ENCODE data around the gene KATNA1.

Gene KATNA1

DNA sequence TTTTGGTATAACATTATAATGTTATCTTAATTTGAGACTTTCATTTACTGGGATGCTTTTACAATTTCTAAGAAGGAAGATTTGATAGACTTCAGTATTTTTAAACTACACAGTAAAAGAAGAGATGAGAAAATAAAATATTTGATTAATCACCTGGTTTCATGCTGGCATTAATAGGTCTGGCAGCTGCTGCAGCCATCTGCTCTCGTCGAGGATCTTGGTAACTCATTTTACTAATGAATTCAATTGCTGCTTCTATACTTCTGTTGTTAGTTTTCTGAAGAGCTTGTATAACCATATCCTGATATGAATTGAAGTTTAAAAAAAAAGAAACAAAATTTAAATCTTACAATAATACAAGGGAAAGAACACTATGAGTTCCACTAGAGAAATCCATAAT, 46.4 kb upstream of the KATNA1 start:
- TF ChIP-seq, protein P1, sequence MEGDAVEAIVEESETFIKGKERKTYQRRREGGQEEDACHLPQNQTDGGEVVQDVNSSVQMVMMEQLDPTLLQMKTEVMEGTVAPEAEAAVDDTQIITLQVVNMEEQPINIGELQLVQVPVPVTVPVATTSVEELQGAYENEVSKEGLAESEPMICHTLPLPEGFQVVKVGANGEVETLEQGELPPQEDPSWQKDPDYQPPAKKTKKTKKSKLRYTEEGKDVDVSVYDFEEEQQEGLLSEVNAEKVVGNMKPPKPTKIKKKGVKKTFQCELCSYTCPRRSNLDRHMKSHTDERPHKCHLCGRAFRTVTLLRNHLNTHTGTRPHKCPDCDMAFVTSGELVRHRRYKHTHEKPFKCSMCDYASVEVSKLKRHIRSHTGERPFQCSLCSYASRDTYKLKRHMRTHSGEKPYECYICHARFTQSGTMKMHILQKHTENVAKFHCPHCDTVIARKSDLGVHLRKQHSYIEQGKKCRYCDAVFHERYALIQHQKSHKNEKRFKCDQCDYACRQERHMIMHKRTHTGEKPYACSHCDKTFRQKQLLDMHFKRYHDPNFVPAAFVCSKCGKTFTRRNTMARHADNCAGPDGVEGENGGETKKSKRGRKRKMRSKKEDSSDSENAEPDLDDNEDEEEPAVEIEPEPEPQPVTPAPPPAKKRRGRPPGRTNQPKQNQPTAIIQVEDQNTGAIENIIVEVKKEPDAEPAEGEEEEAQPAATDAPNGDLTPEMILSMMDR (IDR thresholded peaks at IDR 0.05; ENCODE audit: low read length) = no peak
- no peak for TF ChIP-seq EZH2 (IDR thresholded peaks at IDR 0.05; ENCODE audit: borderline replicate concordance, low read length)
- Histone ChIP-seq H3K27me3 (ENCODE audit: insufficient read depth, low read length) (no peaks in the 10 kb centered on the region), H3K4me3 (ENCODE audit: low read depth, low read length, poor library complexity, severe bottlenecking) (no peak overlapping the region), H3K79me2 (ENCODE audit: insufficient read depth, low read length) (peaks cover 29% of the 10 kb centered on the region), H3K36me3 (ENCODE audit: insufficient read depth, low read length) (peaks cover 57% of the 10 kb centered on the region), H4K20me1 (ENCODE audit: insufficient read depth, low read length) (no peaks in the 10 kb centered on the region), H3K27ac (ENCODE audit: low read depth, low read length, poor library complexity, severe bottlenecking) (no peak overlapping the region), H3K9me2 (ENCODE audit: low read depth, low read length) (no peaks in the 10 kb centered on the region), H3F3A (ENCODE audit: insufficient read depth, low read length) (no peaks in the 10 kb centered on the region; the same call in 1 of the 2 replicates), H3K9ac (ENCODE audit: low read length) (no peak overlapping the region), H3K4me1 (ENCODE audit: insufficient read depth, low read length, severe bottlenecking) (no peaks in the 10 kb centered on the region), H3K4me2 (ENCODE audit: low read length) (no peak overlapping the region), H2AFZ (ENCODE audit: low read length) (no peak overlapping the region), H3K9me3 (ENCODE audit: low read length) (no peaks in the 10 kb centered on the region)

DNA sequence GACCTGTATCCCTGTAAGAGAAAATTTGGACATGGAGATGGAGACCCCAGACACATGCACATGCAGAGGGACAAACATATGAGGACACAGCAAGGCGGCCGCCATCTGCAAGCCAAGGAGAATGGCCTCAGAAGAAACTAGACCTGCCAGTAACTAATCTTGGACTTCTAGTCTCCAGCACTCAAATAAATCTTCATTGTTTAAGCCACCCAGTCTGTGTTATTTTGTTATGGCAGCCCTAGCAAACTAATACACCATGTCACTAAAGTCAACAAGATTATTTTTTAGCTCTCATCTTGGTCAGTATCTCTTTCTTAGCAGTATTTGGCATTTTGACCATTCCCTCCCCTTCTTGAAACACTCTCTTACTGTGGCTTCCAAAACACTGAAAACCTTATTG, 42.7 kb upstream of the KATNA1 start:
- Histone ChIP-seq H3K79me2 (ENCODE audit: insufficient read depth, low read length) (peaks cover 3% of the 10 kb centered on the region; the same call in 1 of the 2 replicates), H3K27me3 (ENCODE audit: insufficient read depth, low read length) (no peaks in the 10 kb centered on the region), H2AFZ (ENCODE audit: low read length) (no peak overlapping the region), H3K36me3 (ENCODE audit: insufficient read depth, low read length) (peaks cover 57% of the 10 kb centered on the region), H3F3A (ENCODE audit: insufficient read depth, low read length) (no peaks in the 10 kb centered on the region; the same call in 1 of the 2 replicates), H3K4me3 (ENCODE audit: low read depth, low read length, poor library complexity, severe bottlenecking) (no peak overlapping the region), H3K9ac (ENCODE audit: low read length) (no peak overlapping the region), H3K9me2 (ENCODE audit: low read depth, low read length) (no peaks in the 10 kb centered on the region), H3K27ac (ENCODE audit: low read depth, low read length, poor library complexity, severe bottlenecking) (no peak overlapping the region), H4K20me1 (ENCODE audit: insufficient read depth, low read length) (no peaks in the 10 kb centered on the region), H3K4me2 (ENCODE audit: low read length) (no peak overlapping the region), H3K4me1 (ENCODE audit: insufficient read depth, low read length, severe bottlenecking) (no peaks in the 10 kb centered on the region), H3K9me3 (ENCODE audit: low read length) (no peaks in the 10 kb centered on the region)
- TF ChIP-seq EZH2 (IDR thresholded peaks at IDR 0.05; ENCODE audit: borderline replicate concordance, low read length) = no peak
- TF ChIP-seq, protein P1 (IDR thresholded peaks at IDR 0.05; ENCODE audit: low read length) = no peak

DNA sequence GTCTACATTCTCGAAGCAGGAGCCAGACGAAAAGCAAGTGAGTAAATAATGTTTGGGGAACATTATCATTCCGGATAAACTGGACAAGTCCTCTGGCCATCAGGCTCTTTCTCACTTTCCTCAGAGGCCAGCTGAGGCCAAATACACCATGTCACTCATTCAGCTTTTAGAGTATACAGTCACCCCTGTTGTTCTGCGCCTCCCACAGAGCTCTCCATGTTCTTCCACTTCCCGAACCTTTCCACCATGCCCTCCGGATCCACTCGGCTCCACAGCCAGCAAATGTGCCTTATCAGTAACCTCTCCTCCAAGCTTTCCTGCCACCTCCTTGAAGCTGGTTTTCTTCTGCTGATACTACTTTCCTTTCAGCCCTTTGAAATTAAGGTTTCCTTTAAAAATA, 37.7 kb upstream of the KATNA1 start:
- TF ChIP-seq, protein P1 (IDR thresholded peaks at IDR 0.05; ENCODE audit: low read length) = no peak
- TF ChIP-seq EZH2 (IDR thresholded peaks at IDR 0.05; ENCODE audit: borderline replicate concordance, low read length) = no peak
- Histone ChIP-seq H3K9ac (ENCODE audit: low read length) (no peak overlapping the region), H4K20me1 (ENCODE audit: insufficient read depth, low read length) (no peaks in the 10 kb centered on the region), H3K36me3 (ENCODE audit: insufficient read depth, low read length) (peaks cover 38% of the 10 kb centered on the region), H3K4me1 (ENCODE audit: insufficient read depth, low read length, severe bottlenecking) (no peaks in the 10 kb centered on the region), H3F3A (ENCODE audit: insufficient read depth, low read length) (no peaks in the 10 kb centered on the region), H3K79me2 (ENCODE audit: insufficient read depth, low read length) (no peaks in the 10 kb centered on the region), H3K27ac (ENCODE audit: low read depth, low read length, poor library complexity, severe bottlenecking) (no peak overlapping the region), H3K4me3 (ENCODE audit: low read depth, low read length, poor library complexity, severe bottlenecking) (no peak overlapping the region), H3K9me3 (ENCODE audit: low read length) (no peaks in the 10 kb centered on the region), H2AFZ (ENCODE audit: low read length) (no peak overlapping the region), H3K4me2 (ENCODE audit: low read length) (no peak overlapping the region), H3K9me2 (ENCODE audit: low read depth, low read length) (no peaks in the 10 kb centered on the region), H3K27me3 (ENCODE audit: insufficient read depth, low read length) (no peaks in the 10 kb centered on the region)
